GM10248 (cell line): ENCODE results near the gene KRTAP10-10.
"Not testable (repeated sequence)": the region's sequence is repeated elsewhere in the genome, so short reads cannot be mapped to it uniquely, and the experiment has no call there.

Experiments
- CTCF ChIA-PET: fragments of 300-600 bp; sonication (Branson Sonifier 250); formaldehyde crosslinking; extraction: SDS; loops from one replicate; lab custom pipeline; 2021; ENCODE audit warnings: antibody characterized with exemption; lab: Yijun Ruan, JAX
- POLR2A ChIA-PET: fragments of 350-650 bp; sonication (Branson Sonifier 250); formaldehyde crosslinking; extraction: SDS; loops from one replicate; lab custom pipeline; 2020; ENCODE audit warnings: antibody characterized with exemption; lab: Yijun Ruan, JAX
- DNase-seq: peaks from one replicate; pipeline ENCODE4 v3.0.0; 2012; ENCODE audit errors: extremely low spot score
- CTCF ChIP-seq: IDR thresholded peaks from 2 replicates; pipeline ENCODE4 v1.5.1; 2012; ENCODE audit warnings: mild to moderate bottlenecking, low read depth; ENCODE audit errors: extremely low read depth, missing control alignments, control extremely low read depth

Gene KRTAP10-10

GRCh38 chr21:44601596-44602462 lies 35.3 kb upstream of the KRTAP10-10 start:
- DNase-seq, result no peak
- no peak for TF ChIP-seq CTCF
- CTCF ChIA-PET, result no interaction called here
- POLR2A ChIA-PET, result no interaction called here

GRCh38 chr21:44602463-44602850 lies 34.7 kb upstream of the KRTAP10-10 start:
- no peak for TF ChIP-seq CTCF
- ChIA-PET CTCF (no interaction called here), POLR2A (no interaction called here)
- no peak for DNase-seq

- ChIA-PET POLR2A (no interaction called here), CTCF (no interaction called here)
- no peak for DNase-seq
- TF ChIP-seq CTCF, result no peak
Observed at GRCh38 chr21:44603109-44603875, 33.9 kb upstream of the KRTAP10-10 start.

- TF ChIP-seq CTCF, result no peak
- ChIA-PET POLR2A (no interaction called here), CTCF (no interaction called here)
- DNase-seq, result no peak
Observed at GRCh38 chr21:44603911-44604310, 33.2 kb upstream of the KRTAP10-10 start.

GRCh38 chr21:44606495-44606894 lies 30.7 kb upstream of the KRTAP10-10 start:
- DNase-seq, result no peak
- ChIA-PET POLR2A (no interaction called here), CTCF (no interaction called here)
- no peak for TF ChIP-seq CTCF

GRCh38 chr21:44609193-44609592 lies 28.0 kb upstream of the KRTAP10-10 start:
- DNase-seq, result no peak
- ChIA-PET POLR2A (no interaction called here), CTCF (no interaction called here)
- TF ChIP-seq CTCF, result no peak

GRCh38 chr21:44610157-44610843 lies 26.9 kb upstream of the KRTAP10-10 start:
- DNase-seq, POLR2A ChIA-PET, CTCF ChIA-PET: not testable (repeated sequence)
